GM21723 (cell line): ENCODE measurements around the gene SLC30A2.

Source experiments
- ATAC-seq: cut with Tn5 transposase; IDR thresholded peaks from one replicate; pipeline ENCODE4 v1.9.1; 2021; ENCODE audit warnings: mild to moderate bottlenecking, moderate library complexity; ENCODE audit not compliant: unreplicated experiment

SLC30A2 gene

DNA sequence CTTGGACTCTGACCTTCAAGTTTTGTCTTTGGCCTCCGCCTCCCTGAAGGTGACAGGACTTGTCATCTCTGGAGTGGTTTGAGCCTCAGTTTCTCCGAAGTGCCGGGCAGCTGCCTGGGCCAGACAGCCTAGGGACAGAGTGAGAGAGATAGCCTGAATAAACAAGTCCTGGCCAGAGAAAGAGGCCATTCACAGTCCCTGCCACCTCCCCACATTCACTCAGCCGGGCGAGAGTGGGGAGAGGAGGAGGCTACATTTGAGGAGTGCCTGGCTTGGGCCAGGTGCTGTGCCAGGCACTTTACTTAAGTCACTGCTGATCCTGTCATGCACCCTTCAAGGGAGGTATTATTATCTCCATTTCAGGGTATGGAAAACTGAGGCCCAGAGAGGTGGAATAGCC lies 20.9 kb downstream of the SLC30A2 start:
- no peak for ATAC-seq

DNA sequence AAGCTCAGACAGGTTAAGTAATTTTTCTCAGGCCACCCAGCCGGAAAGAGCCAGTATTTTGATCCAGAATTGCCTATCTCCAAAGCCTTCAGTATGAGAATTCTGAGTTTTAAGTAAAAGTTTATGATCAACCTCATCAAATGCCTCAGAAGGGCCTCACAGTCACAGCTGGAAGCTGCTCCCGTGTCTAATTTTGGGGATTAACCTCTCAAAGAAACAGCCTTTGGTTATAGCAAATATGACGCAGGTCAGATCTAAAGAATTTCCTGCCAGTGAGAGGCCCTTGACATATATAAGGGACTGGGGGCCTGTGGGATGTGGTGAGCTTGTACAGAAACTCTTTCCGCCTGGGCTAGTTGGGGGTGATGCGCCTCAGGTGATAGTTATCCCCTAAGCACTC lies 22.1 kb downstream of the SLC30A2 start:
- ATAC-seq = no peak

GRCh38 chr1:26023009-26023408 lies 22.9 kb downstream of the SLC30A2 start:
- ATAC-seq = no peak

DNA sequence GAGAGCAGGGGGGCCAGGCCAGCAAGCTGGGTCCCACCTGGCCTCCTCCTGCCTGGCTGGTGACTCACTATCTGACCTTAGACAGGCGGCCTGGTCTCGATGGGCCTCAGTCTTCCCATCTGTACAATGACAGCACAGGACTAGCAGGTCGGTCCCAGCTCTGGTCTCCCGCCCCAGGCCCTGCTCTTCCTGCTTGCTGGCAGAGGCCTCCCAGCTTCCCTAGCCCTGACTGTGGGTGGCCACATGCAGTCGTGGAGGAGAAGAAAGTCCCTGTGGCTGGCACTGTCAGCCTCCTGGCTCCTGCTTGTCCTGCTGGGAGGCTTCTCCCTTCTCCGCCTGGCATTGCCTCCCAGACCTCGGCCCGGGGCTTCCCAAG lies 23.5 kb downstream of the SLC30A2 start:
- no peak for ATAC-seq

- no peak for ATAC-seq
Measured at GRCh38 chr1:26021647-26022403, 24.1 kb downstream of the SLC30A2 start, which contains the start of gene EXTL1. TSS of gene EXTL1 (plus strand) at chr1:26021775. CDS start at chr1:26022647, 872 bp downstream.

DNA sequence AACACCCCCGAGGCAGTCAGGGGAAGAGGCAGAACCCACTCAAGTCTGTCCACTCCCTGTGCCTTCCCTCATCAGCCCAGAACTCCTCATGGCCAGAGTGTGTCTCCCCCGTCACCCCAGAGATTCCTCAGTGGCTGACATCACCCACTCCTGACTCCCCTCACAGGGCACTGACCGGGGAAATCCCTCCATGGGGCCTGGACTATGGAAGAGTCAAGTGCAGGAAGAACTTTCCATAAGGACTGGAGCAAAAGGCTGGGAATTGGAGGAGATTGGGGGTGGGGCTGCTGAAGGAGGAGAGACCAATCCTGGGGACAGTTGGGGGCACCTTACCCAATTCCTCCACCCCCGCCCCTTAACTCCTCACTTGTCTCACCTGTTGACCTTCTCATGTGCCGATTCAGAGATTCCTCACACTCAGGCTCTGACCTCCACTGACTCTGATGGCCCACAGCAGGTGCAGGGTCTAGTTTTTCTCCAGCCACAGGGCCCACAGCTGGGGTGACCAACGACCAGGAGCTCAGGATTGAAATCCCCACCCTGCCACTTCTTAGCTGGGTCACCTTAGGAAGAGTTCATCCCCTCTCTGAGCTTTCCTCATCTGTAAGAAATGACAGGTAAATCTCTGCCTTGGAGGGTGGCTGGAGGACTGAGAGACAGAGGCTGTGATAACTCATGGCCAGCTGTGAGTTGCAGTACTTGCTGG lies 24.8 kb downstream of the SLC30A2 start:
- no peak for ATAC-seq

DNA sequence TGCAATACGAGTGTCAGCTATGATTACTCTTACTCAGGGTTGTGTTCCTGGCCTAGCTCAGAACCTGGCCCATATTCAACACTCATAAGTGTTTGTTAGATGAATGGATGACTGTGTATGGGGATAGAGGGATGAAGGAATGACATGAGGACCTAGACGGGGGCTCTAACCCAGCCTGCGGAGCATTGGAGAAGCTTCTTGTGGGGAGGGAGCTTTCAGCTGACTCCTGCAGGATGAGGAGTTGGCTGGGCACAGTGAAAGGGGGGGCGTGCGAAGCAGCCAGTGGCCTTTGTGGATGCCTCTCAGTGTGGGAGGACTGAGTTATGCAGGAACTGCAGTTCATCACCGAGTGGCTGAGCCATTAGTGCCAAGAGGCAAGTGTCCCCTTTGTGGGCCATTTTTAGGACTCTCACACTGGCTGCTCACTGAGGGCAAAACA lies 25.6 kb downstream of the SLC30A2 start:
- ATAC-seq = no peak

- ATAC-seq = no peak
Measured at GRCh38 chr1:26019641-26020315, 26.1 kb downstream of the SLC30A2 start.

GRCh38 chr1:26017606-26018005 lies 28.3 kb downstream of the SLC30A2 start:
- no peak for ATAC-seq

- no peak for ATAC-seq
Measured at GRCh38 chr1:26016953-26017545, 28.9 kb downstream of the SLC30A2 start.

DNA sequence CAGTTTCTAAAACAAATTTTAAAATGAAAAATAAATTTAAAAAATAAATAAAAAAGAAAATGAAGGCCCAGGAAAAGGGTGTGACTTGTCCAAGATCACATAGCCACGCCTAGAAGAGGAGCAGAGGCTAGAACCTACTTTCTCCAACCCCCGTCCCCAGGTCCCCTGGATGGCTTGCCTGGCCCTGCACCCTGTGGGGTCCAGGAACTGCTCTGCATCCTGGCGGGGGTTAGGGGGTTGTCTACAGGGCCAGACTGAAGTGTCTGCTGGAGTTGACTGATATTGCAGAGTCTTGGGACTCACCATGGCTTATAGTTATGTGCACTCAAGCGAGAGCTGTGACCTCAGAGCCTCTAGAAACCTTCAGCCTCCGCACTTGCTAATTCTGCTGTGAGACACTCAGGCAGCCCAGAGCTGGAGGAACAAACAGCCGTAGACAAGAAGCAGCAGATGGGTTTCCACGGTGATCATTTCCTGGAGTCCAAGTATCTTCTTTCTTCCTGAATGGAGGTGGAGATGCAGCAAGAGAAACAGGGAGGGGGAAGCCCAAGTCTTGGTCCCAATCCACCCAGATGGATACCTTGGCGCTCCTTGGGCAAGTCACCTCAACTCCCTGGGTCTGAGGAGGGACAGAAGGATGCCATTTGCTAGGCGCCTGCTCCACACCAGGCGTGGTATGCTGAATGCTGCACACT lies 29.5 kb downstream of the SLC30A2 start:
- ATAC-seq = no peak

DNA sequence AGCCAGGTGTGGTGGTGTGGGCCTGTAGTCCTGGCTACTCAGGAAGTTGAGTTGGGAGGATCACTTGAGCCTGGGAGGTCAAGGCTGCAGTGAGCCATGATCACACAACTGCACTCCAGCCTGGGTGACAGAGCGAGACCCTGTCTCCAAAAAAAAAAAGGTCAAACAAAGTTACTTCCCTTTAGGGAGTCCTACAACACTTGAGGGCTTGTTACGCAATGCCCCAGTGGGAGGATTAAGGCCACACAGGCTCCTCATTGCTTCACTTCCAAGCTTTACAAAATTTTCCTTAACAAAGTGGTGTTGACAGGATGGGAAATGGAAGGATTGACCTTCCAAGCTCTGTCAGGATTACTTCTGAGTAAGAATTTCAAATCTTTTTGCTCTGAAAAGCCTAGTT lies 30.6 kb downstream of the SLC30A2 start:
- no peak for ATAC-seq

- no peak for ATAC-seq
Measured at GRCh38 chr1:26014179-26014578, 31.7 kb downstream of the SLC30A2 start.

GRCh38 chr1:26012864-26013263 lies 33.1 kb downstream of the SLC30A2 start:
- ATAC-seq = no peak

DNA sequence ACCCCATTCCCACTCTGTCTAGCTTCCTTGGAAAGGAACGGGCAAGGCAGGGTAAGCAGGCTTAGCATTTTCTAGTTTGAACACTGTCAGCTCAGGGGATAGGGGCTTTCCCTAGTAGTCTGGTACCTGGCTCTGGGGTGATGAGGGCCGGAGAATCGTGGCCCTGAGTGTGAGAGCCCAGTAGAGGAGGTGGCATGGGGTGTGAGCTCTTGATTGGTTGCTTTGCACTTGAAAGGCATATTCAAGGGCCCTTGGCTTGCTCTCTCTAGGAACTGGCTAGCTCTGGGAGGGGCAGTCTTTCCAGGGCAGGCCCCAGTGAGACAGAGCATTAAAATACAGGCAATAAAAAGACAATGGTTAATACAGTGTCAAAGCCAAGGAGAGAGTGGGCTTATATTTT lies 35.1 kb downstream of the SLC30A2 start:
- ATAC-seq = no peak

GRCh38 chr1:26009796-26010447 lies 36.0 kb downstream of the SLC30A2 start:
- no peak for ATAC-seq

DNA sequence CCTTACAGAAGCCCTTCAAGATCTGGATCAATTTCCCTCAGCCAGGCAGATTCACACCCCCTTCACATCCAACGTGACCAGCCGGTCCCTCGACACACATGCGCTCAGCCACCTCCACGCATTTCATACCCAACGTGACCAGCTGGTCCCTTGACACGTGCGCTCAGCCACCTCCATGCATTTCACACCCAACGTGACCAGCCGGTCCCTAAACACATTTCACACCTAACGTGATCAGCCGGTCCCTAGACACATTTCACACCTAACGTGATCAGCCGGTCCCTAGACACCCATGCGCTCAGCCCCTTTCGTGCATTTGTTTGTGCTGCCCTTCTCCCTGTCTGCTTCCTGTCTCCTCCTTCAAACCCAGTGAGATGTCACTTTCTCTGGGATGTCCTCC lies 39.2 kb downstream of the SLC30A2 start:
- ATAC-seq = no peak

DNA sequence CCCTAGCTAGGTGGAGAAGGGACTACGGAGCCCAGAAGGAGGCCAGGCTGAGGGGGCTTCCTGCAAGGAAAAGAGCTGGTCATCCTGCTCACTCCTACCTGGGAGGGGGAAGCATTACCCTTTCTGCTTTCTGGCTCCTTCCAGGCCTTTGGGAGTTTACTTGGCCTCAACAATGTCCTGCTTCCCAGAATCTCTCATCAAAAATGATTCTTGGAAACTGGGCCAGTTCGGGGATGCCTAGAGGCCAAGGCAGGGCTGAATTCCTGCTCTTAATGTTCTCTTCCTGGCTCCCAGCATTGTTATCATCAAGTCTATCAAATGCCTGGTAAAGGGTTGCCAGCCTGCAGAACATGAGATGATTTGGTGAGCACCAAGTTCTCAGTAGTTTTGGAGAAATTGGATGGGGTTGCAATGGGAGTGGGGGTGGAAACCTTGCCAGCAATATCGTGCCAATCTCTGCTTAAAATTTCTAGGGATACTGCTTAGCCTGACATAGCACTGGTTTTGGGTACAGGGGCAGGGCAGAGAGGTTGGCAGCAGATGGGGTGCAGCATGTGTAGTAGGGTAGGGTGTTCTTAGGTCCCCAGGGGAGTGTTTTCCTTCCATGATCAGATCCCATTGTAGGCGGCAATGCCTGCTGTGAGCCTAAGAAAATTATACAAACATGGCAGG lies 40.3 kb downstream of the SLC30A2 start:
- no peak for ATAC-seq

GRCh38 chr1:26003756-26004155 lies 42.2 kb downstream of the SLC30A2 start:
- no peak for ATAC-seq

DNA sequence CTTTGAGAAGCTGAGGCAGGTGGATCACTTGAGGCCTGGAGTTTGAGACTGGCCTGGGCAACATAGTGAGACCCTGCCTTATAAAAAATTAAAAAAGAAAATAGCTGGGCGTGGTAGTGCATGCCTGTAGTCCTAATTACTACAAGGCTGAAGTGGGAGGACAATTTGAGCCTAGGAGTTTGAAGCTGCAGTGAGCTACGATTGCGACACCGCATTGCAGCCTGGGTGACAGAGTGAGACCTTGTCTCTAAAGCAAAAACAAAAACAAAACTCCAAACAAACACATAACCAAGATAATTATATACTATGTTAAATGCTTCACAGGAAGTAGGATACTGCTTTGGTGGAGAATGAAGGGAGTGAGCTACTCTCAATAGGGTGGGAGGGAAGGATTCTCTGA lies 42.7 kb downstream of the SLC30A2 start:
- no peak for ATAC-seq
